Lower leg skin (tissue), 3 donors: ENCODE results near the gene MICAL2.

Experiments used
- CTCF ChIP-seq, 3 donors: fragments of 450-650 bp; IDR thresholded peaks; one replicate each; pipeline ENCODE4 v1.5.1; 2016; ENCODE audit warnings: antibody characterized with exemption in 3 of 3, mild to moderate bottlenecking in 3 of 3, moderate library complexity in 2 of 3
- POLR2A ChIP-seq, 2 donors: fragments of 450-650 bp; IDR thresholded peaks; one replicate each; pipeline ENCODE4 v1.6.1; 2016 to 2017; ENCODE audit warnings: antibody characterized with exemption in 2 of 2, mild to moderate bottlenecking in 1 of 2, moderate library complexity in 1 of 2

GRCh38 chr11:12273618-12273995 is 163.2 kb downstream of the MICAL2 start:
- TF ChIP-seq CTCF (IDR thresholded peaks at IDR 0.05) = no peak
- TF ChIP-seq POLR2A (IDR thresholded peaks at IDR 0.05) = no peak
